Measurements from ENCODE around the gene SORCS1.

The SORCS1 gene

DNA sequence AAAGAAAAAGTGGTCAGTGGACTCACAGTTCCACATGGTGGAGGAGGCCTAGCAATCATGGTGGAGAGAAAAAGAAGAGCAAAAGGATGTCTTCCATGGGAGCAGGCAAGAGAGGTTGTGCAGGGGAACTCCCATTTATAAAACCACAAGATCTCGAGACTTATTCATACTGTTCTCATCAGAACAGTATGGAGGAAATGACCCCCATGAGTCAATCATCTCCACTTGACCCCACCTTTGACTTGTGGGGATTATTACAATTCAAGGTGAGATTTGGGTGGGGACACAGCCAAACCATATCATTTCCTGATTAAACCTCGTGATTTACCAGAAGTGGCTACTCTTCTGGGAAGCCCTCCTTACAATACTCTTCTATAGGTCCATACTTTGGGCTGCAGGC lies 160.1 kb downstream of the SORCS1 start:
- in situ Hi-C loops (cut with HindIII; ENCODE audit: low sequenced_read_pairs): no loop called here
- no peak for DNase-seq (ENCODE audit: low read depth, low spot score)
- TF ChIP-seq, protein P1, sequence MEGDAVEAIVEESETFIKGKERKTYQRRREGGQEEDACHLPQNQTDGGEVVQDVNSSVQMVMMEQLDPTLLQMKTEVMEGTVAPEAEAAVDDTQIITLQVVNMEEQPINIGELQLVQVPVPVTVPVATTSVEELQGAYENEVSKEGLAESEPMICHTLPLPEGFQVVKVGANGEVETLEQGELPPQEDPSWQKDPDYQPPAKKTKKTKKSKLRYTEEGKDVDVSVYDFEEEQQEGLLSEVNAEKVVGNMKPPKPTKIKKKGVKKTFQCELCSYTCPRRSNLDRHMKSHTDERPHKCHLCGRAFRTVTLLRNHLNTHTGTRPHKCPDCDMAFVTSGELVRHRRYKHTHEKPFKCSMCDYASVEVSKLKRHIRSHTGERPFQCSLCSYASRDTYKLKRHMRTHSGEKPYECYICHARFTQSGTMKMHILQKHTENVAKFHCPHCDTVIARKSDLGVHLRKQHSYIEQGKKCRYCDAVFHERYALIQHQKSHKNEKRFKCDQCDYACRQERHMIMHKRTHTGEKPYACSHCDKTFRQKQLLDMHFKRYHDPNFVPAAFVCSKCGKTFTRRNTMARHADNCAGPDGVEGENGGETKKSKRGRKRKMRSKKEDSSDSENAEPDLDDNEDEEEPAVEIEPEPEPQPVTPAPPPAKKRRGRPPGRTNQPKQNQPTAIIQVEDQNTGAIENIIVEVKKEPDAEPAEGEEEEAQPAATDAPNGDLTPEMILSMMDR (IDR thresholded peaks at IDR 0.05; ENCODE audit: low read depth, low read length): no peak
- H3K4me3 ChIP-seq (ENCODE audit: low read depth, low read length): no peak overlapping the region

DNA sequence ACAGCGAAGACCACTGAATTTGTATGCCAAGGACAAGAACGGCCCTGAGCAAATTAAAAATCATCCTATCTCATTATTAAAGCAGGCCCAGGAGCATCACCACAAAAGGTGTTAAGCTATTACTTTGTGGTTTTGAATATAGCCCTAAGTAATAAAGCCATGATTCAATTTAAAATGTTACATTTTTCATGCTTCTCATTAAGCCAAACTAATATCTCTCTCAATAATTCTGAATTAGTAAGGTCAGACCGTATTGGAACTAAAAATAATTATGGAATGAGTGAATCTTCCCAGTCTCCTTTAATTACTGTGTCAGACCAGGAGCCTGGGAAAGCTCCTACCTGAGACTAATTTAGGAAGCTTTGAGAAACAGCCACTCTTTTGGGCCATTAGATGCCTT lies 162.4 kb downstream of the SORCS1 start:
- TF ChIP-seq, protein P1 (IDR thresholded peaks at IDR 0.05; ENCODE audit: low read depth, low read length): no peak
- in situ Hi-C loops (cut with HindIII; ENCODE audit: low sequenced_read_pairs): no loop called here
- H3K4me3 ChIP-seq (ENCODE audit: low read depth, low read length): no peak overlapping the region

DNA sequence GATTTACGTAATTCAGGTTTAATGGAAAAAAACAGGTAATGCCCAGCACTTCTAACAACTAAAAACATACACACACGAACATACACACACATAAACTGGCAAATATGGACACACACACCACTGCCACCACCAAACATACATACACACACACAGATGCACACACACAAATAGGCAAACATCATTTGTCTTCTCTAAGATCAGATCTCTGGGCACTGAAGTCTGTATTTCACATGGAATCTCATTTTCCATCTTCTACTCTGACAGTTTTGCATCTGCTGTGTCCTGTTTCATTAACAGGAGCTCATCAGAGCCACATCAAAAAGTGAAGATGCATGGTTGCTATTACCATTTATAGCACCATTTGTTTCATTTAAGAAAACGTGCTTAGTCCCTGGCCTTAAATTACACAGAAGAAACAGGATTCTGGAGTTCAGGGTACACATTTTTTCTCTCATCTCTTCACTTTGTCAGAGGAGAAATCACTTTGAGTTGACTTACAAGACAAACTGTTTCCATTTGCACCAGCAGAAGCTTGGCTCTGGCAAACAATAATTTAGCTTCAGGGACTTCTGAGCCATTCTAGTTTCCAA lies 165.3 kb downstream of the SORCS1 start:
- in situ Hi-C loops (cut with HindIII; ENCODE audit: low sequenced_read_pairs): no loop called here

More for the DNA sequence above, 162.4 kb downstream of the SORCS1 start:
- no peak for DNase-seq (ENCODE audit: low read depth, low spot score)

DNA sequence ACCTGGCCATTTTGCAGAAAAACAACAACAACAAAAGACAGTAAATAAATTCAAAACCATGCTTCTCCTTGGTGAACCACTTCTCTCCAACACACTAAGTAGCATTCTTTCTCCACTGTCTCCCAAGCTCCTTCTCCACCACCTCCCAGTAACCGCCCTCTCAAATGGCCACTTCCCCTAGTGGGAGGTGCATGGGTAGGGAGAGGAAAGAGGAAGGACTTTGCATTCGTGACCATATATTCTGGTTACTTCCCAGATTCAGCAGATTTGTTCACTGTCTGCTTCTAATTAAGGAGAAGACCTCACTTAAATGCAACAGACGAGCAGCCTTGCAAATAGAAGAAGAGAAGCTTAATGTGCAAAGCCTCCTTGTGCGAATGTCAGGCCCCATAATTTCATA lies 166.8 kb downstream of the SORCS1 start:
- TF ChIP-seq, protein P1 (IDR thresholded peaks at IDR 0.05; ENCODE audit: low read depth, low read length): no peak
- no peak overlapping the region for H3K4me3 ChIP-seq (ENCODE audit: low read depth, low read length)
- DNase-seq (ENCODE audit: low read depth, low spot score): no peak
- in situ Hi-C loops (cut with HindIII; ENCODE audit: low sequenced_read_pairs): no loop called here

More for the DNA sequence above, 165.3 kb downstream of the SORCS1 start:
- no peak overlapping the region for H3K4me3 ChIP-seq (ENCODE audit: low read depth, low read length)
- TF ChIP-seq, protein P1 (IDR thresholded peaks at IDR 0.05; ENCODE audit: low read depth, low read length): no peak
- DNase-seq (ENCODE audit: low read depth, low spot score): no peak

DNA sequence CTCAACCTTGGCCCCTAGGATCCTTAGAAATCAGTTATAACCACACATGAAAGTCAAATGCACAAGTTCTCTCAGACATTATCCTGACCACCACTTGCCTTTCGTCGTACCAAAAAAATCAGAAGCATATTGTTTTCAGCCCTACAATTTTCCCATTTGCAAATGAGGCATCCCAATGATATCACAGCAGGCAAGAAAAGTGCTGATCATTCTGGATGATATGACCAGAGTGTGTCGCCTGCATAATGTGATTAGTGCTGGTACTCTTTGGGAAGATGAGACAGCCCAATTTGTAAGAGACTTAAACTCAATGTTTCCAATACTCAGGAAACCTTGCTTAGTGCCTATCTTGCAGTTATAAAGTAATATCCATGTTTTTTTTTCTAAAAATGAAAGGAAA lies 168.0 kb downstream of the SORCS1 start:
- TF ChIP-seq, protein P1 (IDR thresholded peaks at IDR 0.05; ENCODE audit: low read depth, low read length): no peak
- in situ Hi-C loops (cut with HindIII; ENCODE audit: low sequenced_read_pairs): no loop called here
- no peak overlapping the region for H3K4me3 ChIP-seq (ENCODE audit: low read depth, low read length)
- DNase-seq (ENCODE audit: low read depth, low spot score): no peak

DNA sequence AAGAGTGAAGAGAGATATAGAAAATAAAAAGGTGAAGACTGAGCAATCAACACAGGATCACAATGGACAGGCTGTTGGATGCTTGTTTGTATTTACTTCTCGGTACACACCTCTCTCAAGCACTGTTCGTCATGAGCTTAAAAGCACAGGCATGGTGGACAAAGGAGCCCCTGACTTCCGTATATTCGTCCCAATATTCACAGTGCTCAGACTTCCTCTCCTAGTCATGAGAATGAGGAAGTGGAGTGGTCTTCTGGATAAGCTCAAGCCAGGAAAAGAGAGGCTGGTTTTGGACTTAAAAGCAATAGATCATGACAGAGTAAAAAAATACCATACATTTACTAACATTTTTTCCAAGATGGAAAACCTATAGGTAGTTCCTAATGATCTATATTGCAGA lies 172.5 kb downstream of the SORCS1 start:
- no peak for DNase-seq (ENCODE audit: low read depth, low spot score)
- in situ Hi-C loops (cut with HindIII; ENCODE audit: low sequenced_read_pairs): no loop called here
- no peak overlapping the region for H3K4me3 ChIP-seq (ENCODE audit: low read depth, low read length)
- TF ChIP-seq, protein P1 (IDR thresholded peaks at IDR 0.05; ENCODE audit: low read depth, low read length): no peak

All from astrocyte of the spinal cord (primary cell).